NCI-H748 treated with DMSO at 0.1 percent for 48 hours (cell line): ENCODE measurements around the gene GRXCR1.

Experiments
- DNase-seq: peaks from one replicate; lab custom pipeline; 2025; lab: John Stamatoyannopoulos, UW

Gene GRXCR1

GRCh38 chr4:42928582-42928981 lies 36.1 kb downstream of the GRXCR1 start:
- no peak for DNase-seq

GRCh38 chr4:42942216-42942615 lies 49.7 kb downstream of the GRXCR1 start:
- DNase-seq: no peak

- no peak for DNase-seq
Observed at GRCh38 chr4:42945874-42946273, 53.4 kb downstream of the GRXCR1 start.

DNA sequence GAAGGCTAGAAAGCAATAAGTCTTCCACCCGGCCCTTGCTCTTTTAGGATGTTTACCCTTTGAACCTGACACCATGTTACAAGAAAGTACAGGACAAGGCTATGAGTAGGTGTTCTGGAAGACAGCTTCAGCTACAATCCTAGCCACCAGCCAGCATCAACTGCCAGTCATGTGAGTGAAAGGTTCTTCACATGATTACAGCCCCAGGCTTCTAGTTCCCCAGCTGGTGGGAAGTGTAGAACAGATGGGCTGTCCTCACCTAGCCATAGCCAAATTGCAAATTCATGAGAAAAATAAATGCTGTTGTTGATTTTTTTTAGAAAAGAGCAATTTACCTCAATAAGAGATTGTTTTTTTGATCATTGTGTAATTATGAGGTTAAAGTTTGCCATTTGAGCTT lies 60.8 kb downstream of the GRXCR1 start:
- no peak for DNase-seq

GRCh38 chr4:42954963-42955669 lies 62.6 kb downstream of the GRXCR1 start:
- no peak for DNase-seq

DNA sequence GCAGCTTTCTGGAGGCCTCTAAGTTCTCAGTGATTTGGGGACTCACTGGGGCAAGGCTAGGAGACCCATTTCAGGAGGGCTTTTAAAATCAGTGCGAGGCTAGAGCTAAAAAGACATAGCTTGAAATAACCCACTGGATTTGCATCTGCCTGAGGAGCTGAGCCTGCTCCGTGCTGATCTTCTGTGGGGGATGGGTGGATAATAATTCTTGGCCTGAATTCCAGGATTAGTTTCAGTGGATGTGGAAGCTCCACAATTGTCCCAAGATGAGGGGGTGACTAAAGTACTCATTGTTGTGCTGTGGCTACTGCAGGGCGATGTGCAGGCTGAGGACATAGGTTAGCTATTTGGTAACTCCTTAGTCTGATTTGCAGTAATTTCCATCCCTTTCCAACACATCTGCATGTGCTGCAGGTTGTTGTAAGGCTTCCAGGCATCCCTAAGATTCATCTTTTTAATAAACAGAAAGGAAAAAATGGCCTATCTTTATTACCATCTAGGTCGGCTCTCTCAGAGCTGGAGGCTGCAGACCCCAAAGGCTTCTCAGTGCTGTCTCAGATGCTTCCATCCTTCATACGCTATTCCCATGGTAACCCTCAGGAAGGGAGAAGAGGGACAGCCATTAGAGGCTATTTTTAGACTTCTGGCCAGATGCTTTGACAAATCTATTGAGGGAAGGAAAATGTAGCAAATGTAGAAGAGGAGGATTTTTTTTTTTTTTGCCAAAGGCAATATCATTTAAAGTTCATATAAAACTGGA lies 63.4 kb downstream of the GRXCR1 start:
- no peak for DNase-seq

DNA sequence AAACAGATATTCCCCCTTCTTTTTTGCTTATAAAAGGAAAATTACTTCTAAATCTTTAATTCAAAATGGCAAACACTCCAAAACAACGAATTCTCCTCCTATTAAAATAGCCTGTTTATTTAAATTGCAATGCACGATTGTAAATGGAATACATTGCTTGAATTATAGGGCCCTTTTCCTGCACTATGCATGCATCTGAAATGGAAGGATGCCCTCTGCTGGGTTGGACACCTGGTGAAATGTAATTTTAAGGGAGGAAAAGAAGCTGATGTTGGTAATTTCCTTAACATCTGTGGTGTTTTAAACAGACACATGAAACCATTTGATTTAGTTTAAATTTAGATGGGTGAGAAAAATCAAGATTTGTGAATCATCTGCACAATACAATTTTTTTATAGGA lies 72.8 kb downstream of the GRXCR1 start:
- no peak for DNase-seq

DNA sequence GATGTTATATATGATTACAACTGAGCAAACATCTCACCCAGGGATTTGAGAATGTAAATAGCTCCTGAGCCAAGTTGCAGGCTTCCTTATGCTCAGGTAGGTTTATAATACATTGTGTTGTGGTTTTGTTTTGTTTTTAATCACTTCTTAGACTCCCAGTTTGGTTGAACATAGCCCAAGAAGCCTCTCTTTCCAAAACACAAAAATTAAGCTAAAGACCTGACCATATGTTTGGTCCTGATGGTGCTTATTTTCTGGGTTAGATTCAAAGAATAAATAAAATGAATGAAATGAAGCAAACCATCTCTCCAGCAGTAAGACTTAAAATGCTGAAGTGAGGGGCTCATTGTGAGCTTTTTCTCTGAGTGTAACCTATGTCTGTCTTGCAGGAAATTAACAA lies 93.5 kb downstream of the GRXCR1 start:
- DNase-seq: no peak

DNA sequence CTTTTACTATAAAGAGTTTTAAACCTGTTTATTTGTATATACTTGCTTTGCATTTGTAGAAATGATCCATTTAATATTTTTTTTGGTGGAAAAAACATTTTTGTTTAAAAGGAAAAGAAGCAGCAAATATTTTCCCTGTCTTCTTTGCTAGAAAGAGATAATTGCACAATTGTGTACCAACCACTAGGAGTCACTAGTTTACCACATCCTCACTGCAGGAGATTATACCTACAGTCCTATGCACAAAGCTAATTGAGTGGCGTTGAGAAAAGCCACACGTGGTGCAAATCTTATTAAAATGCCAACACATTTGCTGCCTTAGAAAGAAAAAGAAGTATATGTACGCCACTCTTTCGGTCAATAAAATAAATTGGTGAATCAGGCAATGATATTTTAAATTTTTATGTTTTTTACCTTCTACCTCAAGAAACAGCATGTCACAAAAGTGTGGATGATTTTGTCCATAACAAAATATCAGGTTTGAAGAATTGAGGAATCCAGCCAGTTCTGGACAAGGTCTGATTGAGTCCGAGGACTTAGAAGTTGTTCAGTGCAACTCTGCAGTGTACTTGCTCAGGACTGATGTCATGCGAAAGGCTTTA lies 102.9 kb downstream of the GRXCR1 start:
- peak; percentile 7 for DNase-seq

- no peak for DNase-seq
Observed at GRCh38 chr4:43008793-43009192, 116.3 kb downstream of the GRXCR1 start.

DNA sequence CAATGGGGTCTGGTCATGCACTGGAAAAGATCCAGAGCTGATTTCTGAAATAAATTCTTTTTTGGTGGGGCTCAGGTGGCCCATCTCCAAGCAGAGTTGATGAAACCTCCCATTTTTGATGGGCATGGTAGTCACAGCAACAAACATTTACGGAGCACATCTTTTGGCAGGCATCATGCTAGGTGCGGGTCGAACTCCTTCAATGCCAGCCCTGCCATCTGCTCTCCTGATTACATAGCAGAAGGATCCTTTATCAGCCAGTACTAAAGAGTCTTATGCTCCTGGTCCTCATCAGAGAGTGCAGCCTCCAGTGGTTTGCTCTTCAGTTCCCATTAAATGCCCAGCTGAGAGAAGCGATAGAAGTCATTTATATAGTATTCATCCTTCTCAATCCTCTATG lies 121.7 kb downstream of the GRXCR1 start:
- DNase-seq: no peak

DNA sequence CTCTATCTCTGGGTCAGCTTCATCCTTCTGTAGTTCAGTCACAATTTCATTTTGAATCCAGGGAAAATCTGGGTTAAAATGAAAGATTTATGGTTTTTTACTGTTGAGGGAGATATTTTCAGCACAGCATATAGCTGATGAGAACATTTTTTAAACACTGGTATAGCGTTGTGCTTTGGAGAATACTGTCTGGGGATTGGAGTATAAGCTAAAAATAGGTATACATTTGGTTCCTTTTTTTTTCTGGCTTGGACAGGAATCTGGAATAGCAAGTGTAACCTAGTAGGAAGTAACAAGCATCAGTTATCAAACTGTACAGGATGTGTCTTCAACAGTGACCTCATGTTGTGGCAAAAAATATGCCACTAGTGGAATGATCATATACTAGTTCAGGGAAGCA lies 149.1 kb downstream of the GRXCR1 start:
- DNase-seq: no peak

- no peak for DNase-seq
Observed at GRCh38 chr4:43047058-43047457, 154.5 kb downstream of the GRXCR1 start.

- no peak for DNase-seq
Observed at GRCh38 chr4:43048570-43048969, 156.1 kb downstream of the GRXCR1 start.

DNA sequence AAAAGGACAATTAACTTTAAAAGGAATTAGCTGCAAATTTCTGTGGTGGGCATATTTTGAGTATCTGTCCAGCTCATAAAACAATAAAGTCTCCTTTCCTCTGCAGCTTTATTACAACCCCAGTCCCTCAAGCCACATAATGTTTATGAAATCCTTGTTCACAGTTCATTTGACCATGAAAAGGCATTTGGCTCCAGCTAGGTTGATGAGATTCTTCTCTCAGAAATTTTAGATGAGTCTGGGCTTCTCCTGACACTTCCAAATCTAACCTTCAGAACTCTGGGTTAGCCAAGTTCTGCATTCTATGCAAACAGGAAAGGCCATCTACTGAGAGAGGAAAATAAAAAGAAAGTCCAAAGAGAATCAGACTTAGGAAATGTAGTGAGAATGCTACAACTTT lies 156.8 kb downstream of the GRXCR1 start:
- DNase-seq: no peak

DNA sequence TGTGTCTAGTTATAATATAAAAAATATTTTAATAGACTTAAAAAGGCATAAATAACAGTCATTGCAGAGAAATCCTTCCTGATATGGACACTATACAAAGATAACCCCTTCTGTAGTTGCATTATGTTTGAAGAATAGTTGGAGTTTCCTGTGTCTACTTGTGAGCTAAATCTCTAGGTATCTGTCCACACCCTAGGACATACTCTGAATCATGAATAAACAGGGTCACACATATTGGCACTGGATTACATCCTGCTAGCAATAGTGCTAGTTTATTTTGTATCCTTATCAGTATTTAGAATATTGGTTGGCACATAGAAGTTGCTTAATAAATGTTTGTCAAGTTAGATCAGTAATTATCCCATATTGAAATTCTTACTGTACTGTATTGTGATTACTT lies 173.9 kb downstream of the GRXCR1 start:
- DNase-seq: no peak

DNA sequence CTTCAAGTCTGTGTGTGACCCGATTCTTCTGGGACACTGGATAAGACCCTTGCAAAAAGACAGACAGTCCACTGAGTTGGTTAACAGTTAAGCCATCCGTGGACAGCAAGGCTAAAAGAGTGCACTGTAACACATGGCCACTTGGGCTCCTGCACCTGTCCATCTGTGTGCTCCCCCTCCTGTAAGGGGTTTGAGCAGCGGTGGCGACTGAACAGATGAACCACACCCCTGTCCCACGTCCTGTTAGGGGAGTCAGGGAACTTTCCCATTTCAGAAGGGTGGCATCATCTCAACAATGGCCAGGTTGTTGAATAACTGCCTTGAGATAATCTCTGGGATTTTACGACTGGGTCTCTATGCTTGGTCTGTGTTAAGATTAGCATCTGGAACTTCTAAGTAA lies 178.6 kb downstream of the GRXCR1 start:
- DNase-seq: no peak
